ENCODE results near the gene ARHGEF1.

The ARHGEF1 gene, protein sequence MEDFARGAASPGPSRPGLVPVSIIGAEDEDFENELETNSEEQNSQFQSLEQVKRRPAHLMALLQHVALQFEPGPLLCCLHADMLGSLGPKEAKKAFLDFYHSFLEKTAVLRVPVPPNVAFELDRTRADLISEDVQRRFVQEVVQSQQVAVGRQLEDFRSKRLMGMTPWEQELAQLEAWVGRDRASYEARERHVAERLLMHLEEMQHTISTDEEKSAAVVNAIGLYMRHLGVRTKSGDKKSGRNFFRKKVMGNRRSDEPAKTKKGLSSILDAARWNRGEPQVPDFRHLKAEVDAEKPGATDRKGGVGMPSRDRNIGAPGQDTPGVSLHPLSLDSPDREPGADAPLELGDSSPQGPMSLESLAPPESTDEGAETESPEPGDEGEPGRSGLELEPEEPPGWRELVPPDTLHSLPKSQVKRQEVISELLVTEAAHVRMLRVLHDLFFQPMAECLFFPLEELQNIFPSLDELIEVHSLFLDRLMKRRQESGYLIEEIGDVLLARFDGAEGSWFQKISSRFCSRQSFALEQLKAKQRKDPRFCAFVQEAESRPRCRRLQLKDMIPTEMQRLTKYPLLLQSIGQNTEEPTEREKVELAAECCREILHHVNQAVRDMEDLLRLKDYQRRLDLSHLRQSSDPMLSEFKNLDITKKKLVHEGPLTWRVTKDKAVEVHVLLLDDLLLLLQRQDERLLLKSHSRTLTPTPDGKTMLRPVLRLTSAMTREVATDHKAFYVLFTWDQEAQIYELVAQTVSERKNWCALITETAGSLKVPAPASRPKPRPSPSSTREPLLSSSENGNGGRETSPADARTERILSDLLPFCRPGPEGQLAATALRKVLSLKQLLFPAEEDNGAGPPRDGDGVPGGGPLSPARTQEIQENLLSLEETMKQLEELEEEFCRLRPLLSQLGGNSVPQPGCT

DNA sequence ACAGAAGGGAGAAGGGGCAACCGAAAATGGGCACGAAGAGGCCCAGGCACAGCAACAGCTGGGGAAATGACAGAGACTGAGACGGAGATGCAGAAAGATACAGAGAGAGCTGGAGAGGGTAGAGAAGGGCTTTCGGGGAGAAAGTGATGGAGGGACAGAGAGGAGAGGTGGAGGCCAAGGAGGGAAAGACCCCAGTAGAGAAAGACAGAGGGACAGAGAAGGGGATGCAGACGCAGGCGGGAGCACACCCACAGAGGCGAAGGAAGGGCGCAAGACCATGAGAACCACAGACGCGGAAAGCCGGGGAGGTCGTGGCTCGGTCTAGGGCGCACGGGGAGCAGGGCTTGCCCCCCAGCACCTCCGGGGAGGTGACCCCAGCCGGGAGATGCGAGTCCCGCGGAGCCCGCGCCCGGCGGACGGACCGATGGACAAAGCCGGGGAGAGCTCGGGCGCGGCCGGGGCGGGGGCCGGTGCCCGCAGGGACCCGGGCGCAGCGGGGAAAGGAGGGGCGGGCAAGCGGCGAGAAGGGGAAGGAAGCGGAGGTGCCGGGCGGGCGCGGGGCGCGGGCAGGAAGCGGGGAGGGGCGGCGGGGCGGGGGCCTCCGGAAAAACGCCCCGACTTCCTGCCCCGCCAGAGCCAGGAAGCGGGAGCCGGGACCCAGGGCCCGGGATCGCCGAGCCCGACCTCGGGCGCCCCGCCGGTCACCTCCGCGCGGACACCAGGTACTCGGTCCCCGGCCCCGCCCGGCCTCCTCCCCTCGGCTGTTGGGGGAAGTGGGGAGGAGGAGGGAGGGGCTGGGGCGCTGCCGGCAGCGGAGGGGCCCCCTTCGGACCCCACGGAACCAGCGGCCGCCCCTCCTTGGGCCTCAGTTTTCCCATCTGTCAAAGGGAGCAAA lies at the start of gene ARHGEF1:
Gene ARHGEF1 (plus strand): TSS at position 617 of the 895 bp plus-strand sequence. CDS start 4,899 bp downstream, outside the sequence.
- 0 out of 2 replicates have a peak within 1 kb of the TSS, but pooled peaks have one; percentile 41 for H3K27ac ChIP-seq
- TF ChIP-seq, protein P1, sequence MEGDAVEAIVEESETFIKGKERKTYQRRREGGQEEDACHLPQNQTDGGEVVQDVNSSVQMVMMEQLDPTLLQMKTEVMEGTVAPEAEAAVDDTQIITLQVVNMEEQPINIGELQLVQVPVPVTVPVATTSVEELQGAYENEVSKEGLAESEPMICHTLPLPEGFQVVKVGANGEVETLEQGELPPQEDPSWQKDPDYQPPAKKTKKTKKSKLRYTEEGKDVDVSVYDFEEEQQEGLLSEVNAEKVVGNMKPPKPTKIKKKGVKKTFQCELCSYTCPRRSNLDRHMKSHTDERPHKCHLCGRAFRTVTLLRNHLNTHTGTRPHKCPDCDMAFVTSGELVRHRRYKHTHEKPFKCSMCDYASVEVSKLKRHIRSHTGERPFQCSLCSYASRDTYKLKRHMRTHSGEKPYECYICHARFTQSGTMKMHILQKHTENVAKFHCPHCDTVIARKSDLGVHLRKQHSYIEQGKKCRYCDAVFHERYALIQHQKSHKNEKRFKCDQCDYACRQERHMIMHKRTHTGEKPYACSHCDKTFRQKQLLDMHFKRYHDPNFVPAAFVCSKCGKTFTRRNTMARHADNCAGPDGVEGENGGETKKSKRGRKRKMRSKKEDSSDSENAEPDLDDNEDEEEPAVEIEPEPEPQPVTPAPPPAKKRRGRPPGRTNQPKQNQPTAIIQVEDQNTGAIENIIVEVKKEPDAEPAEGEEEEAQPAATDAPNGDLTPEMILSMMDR (IDR thresholded peaks at IDR 0.05): no peak
- no peak for TF ChIP-seq ZFX (IDR thresholded peaks at IDR 0.05; ENCODE audit: borderline replicate concordance)

DNA sequence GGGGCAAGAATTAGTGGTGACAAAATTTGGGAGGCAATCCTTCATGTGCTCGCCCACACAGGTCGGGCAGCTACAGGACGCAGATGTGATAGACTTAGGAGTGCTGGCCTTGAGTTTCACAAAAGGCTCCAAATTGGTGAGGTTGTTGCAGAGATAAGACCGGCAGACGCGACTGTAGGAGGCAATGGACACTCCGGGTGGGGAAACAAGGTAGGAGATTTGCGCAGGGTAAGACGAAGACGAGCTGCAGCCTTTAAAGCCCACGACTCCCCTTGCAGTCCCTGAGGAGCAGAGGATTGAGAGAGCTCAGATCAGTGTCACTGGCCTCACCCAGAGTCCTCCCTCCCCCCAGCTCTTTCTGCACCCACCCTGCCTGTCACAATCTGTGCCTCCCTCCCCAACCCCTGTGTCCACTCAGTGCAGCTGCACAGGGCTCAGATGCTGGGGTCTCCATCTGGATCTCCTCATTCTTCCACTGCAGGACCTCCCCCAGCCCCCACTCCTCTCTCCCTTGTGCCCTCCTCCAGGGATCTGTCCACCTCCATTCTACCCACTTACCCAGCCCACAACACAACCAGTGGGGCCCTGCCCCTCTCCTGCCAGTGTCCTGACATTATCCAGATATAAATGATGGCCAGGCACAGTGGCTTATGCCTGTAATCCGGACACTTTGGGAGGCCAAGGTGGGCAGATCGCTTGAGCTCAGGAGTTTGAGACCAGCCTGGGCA lies 44.8 kb upstream of the ARHGEF1 start:
- no peak overlapping the region for H3K27ac ChIP-seq
- TF ChIP-seq, protein P1 (IDR thresholded peaks at IDR 0.05): no peak
- TF ChIP-seq ZFX (IDR thresholded peaks at IDR 0.05; ENCODE audit: borderline replicate concordance): no peak

DNA sequence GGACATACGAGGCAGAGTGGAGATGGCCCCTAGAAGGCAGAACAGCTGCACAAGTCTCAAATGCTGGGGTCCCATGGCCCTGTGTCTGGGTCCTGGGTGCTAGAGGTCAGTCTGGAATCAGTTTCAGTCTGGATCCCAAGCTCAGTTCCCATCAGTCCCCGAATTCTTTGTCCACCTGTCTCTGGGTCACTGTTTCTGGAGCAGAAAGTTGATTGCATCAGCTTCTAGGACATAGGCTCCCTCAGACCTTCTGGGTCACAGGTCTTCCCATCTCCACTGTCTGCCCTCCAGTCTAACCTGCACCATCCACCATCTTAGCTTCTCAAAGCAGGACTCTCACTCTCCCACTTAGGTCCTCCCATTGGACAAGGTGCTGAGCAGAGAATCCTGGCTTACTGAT lies 43.8 kb upstream of the ARHGEF1 start:
- H3K27ac ChIP-seq: no peak overlapping the region
- TF ChIP-seq, protein P1 (IDR thresholded peaks at IDR 0.05): no peak
- no peak for TF ChIP-seq ZFX (IDR thresholded peaks at IDR 0.05; ENCODE audit: borderline replicate concordance)

DNA sequence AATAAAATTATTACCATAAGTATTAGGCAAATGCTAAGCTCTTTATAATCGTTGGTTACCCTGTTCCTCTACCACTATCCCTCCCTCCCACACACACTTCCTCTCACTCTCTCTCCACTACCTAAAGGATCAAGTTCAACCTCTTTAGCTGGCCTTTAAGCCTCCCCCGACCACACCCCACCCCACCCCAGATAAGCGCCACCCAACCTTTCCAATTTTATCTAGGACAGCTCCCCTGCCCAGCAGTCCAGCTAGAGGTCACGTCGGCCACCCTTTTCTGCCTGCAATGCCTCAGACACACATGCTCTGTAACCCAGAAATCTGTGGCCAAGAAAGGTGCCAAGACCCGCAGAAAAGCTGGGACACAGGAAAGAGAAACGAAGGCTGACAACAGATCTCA lies 39.6 kb upstream of the ARHGEF1 start:
- H3K27ac ChIP-seq: no peak overlapping the region
- no peak for TF ChIP-seq ZFX (IDR thresholded peaks at IDR 0.05; ENCODE audit: borderline replicate concordance)
- TF ChIP-seq, protein P1 (IDR thresholded peaks at IDR 0.05): no peak

DNA sequence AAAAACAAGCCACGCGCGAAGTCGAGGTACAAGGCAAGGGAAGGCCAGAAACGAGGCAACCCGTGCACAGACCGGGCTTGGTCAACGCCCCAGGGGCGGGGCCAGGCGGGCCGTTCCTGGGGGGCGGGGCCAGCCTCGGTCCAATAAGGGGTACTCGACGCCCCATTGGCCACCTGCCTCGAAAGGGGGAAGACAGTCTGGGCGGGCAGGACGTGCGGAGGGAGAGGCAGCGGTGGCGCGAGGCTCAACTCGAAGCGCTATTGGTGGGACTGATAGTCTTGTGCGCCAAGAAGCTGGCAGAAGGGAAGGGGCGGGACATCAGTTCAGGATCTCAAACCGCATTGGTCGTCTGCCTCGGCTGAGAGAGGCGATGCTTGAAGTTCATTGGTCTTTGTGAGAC lies 38.4 kb upstream of the ARHGEF1 start, which contains the start of gene LYPD4:
Gene LYPD4 (minus strand): TSS at position 83 of the 400 bp plus-strand sequence. CDS start 5,398 bp downstream, outside the sequence.
- H3K27ac ChIP-seq: no peak within 1 kb of the TSS
- TF ChIP-seq ZFX (IDR thresholded peaks at IDR 0.05; ENCODE audit: borderline replicate concordance): no peak
- TF ChIP-seq, protein P1 (IDR thresholded peaks at IDR 0.05): no peak

DNA sequence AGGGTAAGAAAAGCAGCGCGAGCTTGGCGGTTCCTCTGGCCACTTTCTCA lies 38.2 kb upstream of the ARHGEF1 start, which contains the start of gene DMRTC2:
Gene DMRTC2 (plus strand): TSS at position 42 of the 50 bp plus-strand sequence. CDS start 2,387 bp downstream, outside the sequence.
- H3K27ac ChIP-seq: no peak within 1 kb of the TSS
- TF ChIP-seq, protein P1 (IDR thresholded peaks at IDR 0.05): no peak
- TF ChIP-seq ZFX (IDR thresholded peaks at IDR 0.05; ENCODE audit: borderline replicate concordance): no peak
